OCI-LY7 (cell line): ENCODE results near the gene EIF4E1B. TPM values are rescaled to one million over a fixed set of nuclear protein-coding genes. Genes with fewer than 3 reads are reported as not detected.

Source experiments
- BruUV-seq: library from RNA; stranded (reverse); fragments of 400-500 nt; replicated peaks from 2 replicates; lab custom pipeline; 2021; lab: Mats Ljungman, UMichigan
- CTCF ChIA-PET: fragments of 300-600 bp; sonication (Branson Sonifier 250); formaldehyde crosslinking; loops from one replicate; lab custom pipeline; 2022; ENCODE audit warnings: antibody characterized with exemption; ENCODE audit not compliant: unreplicated experiment; lab: Charles Lee
- POLR2A ChIA-PET: fragments of 300-600 bp; sonication (Branson Sonifier 250); formaldehyde crosslinking; loops from one replicate; lab custom pipeline; 2022; ENCODE audit warnings: antibody characterized with exemption; lab: Charles Lee
- DNase-seq: peaks from one replicate; pipeline ENCODE4 v3.0.0-alpha.2; 2015; ENCODE audit warnings: low spot score
- H2AFZ ChIP-seq: fragments of 200-600 bp; sonication (generic), shearing (Covaris generic); 2 replicates; pipeline ENCODE4 v1.6.1; 2014; ENCODE audit warnings: mild to moderate bottlenecking, antibody characterized with exemption, low read length, moderate library complexity
- H3K27ac ChIP-seq: fragments of 200-600 bp; sonication (generic); 2 replicates; pipeline ENCODE4 v1.5.1; 2014; ENCODE audit warnings: mixed run types, low read depth, mild to moderate bottlenecking, moderate library complexity, low read length, inconsistent platforms; ENCODE audit not compliant: poor library complexity, severe bottlenecking
- H3K36me3 ChIP-seq: fragments of 200-600 bp; sonication (generic); 2 replicates; pipeline ENCODE4 v1.6.1; 2014; ENCODE audit warnings: mild to moderate bottlenecking, antibody characterized with exemption, low read length, moderate library complexity, mixed read lengths; ENCODE audit not compliant: insufficient read depth
- H3K4me1 ChIP-seq: fragments of 200-600 bp; sonication (generic); 2 replicates; pipeline ENCODE4 v1.5.1; 2014; ENCODE audit warnings: mild to moderate bottlenecking, low read length; ENCODE audit not compliant: insufficient read depth, poor library complexity, severe bottlenecking
- H3K4me2 ChIP-seq: fragments of 200-600 bp; sonication (generic); 2 replicates; pipeline ENCODE4 v1.6.1; 2014; ENCODE audit warnings: mild to moderate bottlenecking, low read length
- H3K4me3 ChIP-seq: fragments of 200-600 bp; sonication (generic); 2 replicates; pipeline ENCODE4 v1.5.1; 2014; ENCODE audit warnings: mild to moderate bottlenecking, low read depth, low read length; ENCODE audit not compliant: poor library complexity, severe bottlenecking
- H3K79me2 ChIP-seq: fragments of 200-600 bp; sonication (generic); 2 replicates; pipeline ENCODE4 v1.6.1; 2016; ENCODE audit warnings: low read depth, mild to moderate bottlenecking, low read length, moderate library complexity, mixed read lengths; ENCODE audit not compliant: insufficient read depth
- H3K9me2 ChIP-seq: fragments of 200-600 bp; sonication (generic); 2 replicates; pipeline ENCODE4 v1.6.1; 2016; ENCODE audit warnings: mild to moderate bottlenecking, low read length, mixed read lengths; ENCODE audit not compliant: insufficient read depth
- H3K9me3 ChIP-seq: fragments of 200-600 bp; sonication (generic); 2 replicates; pipeline ENCODE4 v1.6.1; 2014; ENCODE audit warnings: mild to moderate bottlenecking, mixed run types, low read length, mixed read lengths
- H4K20me1 ChIP-seq: fragments of 200-600 bp; sonication (generic); 2 replicates; pipeline ENCODE4 v1.6.1; 2014; ENCODE audit warnings: mild to moderate bottlenecking, antibody characterized with exemption, low read length, moderate library complexity, mixed read lengths; ENCODE audit not compliant: insufficient read depth
- EZH2phosphoT487 ChIP-seq: fragments of 200-600 bp; sonication (generic); IDR thresholded peaks from 2 replicates; pipeline ENCODE4 v1.6.1; 2018; ENCODE audit warnings: low read depth, borderline replicate concordance, mild to moderate bottlenecking, mixed run types, antibody characterized with exemption, low read length, moderate library complexity, mixed read lengths
- intact Hi-C: fragments of 100-400 bp; cut with micrococcal nuclease; formaldehyde crosslinking; loops from one replicate; pipeline ENCODE4 v1.10.0; 2022; ENCODE audit not compliant: unreplicated experiment
- total RNA-seq, 2 experiments: library from RNA; depleted of rRNA in 1 of 2; stranded (reverse); fragments of >200 nt in 1 of 2; shearing (Covaris generic) in 1 of 2; gene quantifications; 2 replicates each; pipeline ENCODE4 v1.2.3, GENCODE V29; 2014 to 2022
- TF ChIP-seq, protein P1 (sequence below): fragments of 200-600 bp; sonication (generic); conservative IDR thresholded peaks from 2 replicates; pipeline ENCODE4 v1.5.1; 2014; ENCODE audit warnings: mild to moderate bottlenecking, antibody characterized with exemption, low read length, moderate library complexity, mixed read lengths

EIF4E1B gene
- total RNA-seq, 2 experiments from 2014 or later: 0.16 to 2.4 TPM

GRCh38 chr5:176648474-176649194 lies 18.2 kb downstream of the EIF4E1B start:
- intact Hi-C loops: loop anchor here (5.0 kb wide), 1 partner anchor 654 kb away; the partner anchor contains the start of genes PRELID1 and RAB24

GRCh38 chr5:176650354-176650884 lies 19.9 kb downstream of the EIF4E1B start:
- BruUV-seq: no TSS peak
- H3K9me3 ChIP-seq: no peaks in the 10 kb centered on the region
- H4K20me1 ChIP-seq: no peaks in the 10 kb centered on the region
- no peaks in the 10 kb centered on the region for H3K9me2 ChIP-seq
- TF ChIP-seq, protein P1, sequence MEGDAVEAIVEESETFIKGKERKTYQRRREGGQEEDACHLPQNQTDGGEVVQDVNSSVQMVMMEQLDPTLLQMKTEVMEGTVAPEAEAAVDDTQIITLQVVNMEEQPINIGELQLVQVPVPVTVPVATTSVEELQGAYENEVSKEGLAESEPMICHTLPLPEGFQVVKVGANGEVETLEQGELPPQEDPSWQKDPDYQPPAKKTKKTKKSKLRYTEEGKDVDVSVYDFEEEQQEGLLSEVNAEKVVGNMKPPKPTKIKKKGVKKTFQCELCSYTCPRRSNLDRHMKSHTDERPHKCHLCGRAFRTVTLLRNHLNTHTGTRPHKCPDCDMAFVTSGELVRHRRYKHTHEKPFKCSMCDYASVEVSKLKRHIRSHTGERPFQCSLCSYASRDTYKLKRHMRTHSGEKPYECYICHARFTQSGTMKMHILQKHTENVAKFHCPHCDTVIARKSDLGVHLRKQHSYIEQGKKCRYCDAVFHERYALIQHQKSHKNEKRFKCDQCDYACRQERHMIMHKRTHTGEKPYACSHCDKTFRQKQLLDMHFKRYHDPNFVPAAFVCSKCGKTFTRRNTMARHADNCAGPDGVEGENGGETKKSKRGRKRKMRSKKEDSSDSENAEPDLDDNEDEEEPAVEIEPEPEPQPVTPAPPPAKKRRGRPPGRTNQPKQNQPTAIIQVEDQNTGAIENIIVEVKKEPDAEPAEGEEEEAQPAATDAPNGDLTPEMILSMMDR: no peak
- TF ChIP-seq EZH2phosphoT487: no peak
- DNase-seq: no peak
- H3K4me2 ChIP-seq: no peak overlapping the region
- no peak overlapping the region for H3K27ac ChIP-seq
- H3K36me3 ChIP-seq: no peaks in the 10 kb centered on the region
- intact Hi-C loops: no loop called here
- ChIA-PET POLR2A (no interaction called here), CTCF (no interaction called here)
- H2AFZ ChIP-seq: no peak overlapping the region
- H3K4me3 ChIP-seq: no peak overlapping the region
- peaks cover 24% of the 10 kb centered on the region for H3K4me1 ChIP-seq
- no peaks in the 10 kb centered on the region for H3K79me2 ChIP-seq

More at GRCh38 chr5:176648474-176649194, 18.2 kb downstream of the EIF4E1B start:
- no TSS peak for BruUV-seq
- H3K36me3 ChIP-seq: no peaks in the 10 kb centered on the region
- peak overlapping the region; percentile 86 for H3K4me3 ChIP-seq
- ChIA-PET POLR2A (no interaction called here), CTCF (interaction anchor here (0.8 to 1.6 kb wide), 2 partner anchors 9 to 11 kb away, joined by 3 to 9 read pairs; no protein-coding TSS in a partner anchor)
- H2AFZ ChIP-seq: no peak overlapping the region
- no peak overlapping the region for H3K27ac ChIP-seq
- H3K9me2 ChIP-seq: no peaks in the 10 kb centered on the region
- TF ChIP-seq, protein P1: no peak
- no peak for TF ChIP-seq EZH2phosphoT487
- no peaks in the 10 kb centered on the region for H3K79me2 ChIP-seq
- peak overlapping the region; percentile 91 for H3K4me2 ChIP-seq
- H4K20me1 ChIP-seq: no peaks in the 10 kb centered on the region
- DNase-seq: no peak
- no peaks in the 10 kb centered on the region for H3K9me3 ChIP-seq
- H3K4me1 ChIP-seq: peaks cover 24% of the 10 kb centered on the region
